GM19452 (cell line): ENCODE measurements around the gene SIRT4.
A peak's percentile ranks its signal among the peaks of the same experiment; 100 is the strongest.

Experiments used
- ATAC-seq: cut with Tn5 transposase; IDR thresholded peaks from one replicate; pipeline ENCODE4 v1.9.1; 2021; ENCODE audit not compliant: unreplicated experiment

Gene SIRT4

DNA sequence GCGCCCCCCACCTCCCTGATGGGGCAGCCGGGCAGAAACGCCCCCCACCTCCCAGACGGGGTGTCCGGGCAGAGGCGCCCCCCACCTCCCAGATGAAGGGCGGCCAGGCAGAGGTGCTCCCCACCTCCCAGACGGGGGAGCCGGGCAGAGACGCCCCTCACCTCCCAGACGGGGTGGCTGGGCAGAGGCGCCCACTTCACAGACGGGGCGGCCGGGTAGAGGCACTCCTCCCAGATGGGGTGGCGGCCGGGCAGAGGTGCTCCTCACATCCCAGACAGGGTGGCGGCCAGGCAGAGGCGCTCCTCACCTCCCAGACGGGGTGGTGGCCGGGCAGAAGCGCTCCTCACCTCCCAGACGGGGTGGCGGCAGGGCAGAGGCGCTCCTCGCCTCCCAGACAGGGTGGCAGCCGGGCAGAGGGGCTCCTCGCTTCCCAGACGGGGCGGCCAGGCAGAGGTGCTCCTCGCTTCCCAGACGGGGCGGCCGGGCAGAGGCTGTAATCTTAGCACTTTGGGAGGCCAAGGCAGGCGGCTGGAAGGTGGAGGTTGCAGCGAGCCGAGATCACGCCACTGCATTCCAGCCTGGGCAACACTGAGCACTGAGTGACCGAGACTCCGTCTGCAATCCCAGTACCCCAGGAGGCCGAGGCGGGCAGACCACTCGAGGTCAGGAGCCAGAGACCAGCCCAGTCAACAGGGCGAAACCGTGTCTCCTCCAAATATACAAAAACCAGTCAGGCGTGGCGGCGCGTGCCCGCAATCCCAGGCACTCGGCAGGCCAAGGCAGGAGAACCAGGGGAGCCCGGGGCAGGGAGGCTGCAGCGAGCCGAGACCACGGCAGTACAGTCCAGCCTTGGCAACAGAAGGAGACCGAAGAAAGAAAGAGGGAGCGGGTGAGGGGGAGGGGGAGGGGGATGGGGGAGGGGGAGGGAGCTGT is 23.7 kb upstream of the SIRT4 start:
- ATAC-seq = no peak

DNA sequence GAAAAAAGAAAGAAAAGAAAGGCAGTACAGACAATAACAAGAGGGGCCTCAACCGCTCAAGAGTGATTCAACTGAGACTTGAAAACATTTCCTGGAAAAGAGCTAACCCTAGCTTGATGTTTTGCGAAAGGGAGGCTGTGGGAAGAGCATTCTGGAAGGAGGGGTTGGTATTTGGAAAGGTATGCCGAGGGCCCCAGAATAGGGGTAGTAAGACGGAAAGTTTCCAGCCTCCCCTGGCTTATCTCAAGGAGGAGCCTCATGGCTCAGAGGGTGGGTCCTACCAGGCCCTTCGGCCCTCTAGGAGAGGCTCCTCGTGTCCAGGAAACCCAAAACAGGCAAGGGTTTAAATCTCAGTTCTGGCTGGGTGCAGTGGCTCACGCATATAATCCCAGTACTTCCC is 18.8 kb upstream of the SIRT4 start:
- no peak for ATAC-seq

DNA sequence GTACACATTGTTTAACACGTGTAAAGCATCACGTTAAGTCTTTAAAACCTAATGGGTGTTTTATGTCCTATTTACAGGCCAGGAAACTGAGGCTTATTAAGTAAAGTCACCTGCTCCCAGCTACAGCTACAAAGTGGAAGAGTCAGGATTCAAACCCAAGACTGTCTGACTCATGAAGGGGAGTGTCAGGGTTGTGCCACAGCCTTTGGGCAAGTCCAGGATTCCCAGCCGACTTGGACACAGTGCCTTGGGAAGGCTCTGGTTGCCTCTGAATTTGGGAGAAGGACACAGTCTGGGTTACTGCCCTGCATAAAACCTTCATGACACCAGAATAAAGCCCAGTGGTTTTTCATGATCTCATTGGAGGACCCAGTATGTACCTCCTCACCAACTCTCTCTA is 17.7 kb upstream of the SIRT4 start:
- no peak for ATAC-seq

DNA sequence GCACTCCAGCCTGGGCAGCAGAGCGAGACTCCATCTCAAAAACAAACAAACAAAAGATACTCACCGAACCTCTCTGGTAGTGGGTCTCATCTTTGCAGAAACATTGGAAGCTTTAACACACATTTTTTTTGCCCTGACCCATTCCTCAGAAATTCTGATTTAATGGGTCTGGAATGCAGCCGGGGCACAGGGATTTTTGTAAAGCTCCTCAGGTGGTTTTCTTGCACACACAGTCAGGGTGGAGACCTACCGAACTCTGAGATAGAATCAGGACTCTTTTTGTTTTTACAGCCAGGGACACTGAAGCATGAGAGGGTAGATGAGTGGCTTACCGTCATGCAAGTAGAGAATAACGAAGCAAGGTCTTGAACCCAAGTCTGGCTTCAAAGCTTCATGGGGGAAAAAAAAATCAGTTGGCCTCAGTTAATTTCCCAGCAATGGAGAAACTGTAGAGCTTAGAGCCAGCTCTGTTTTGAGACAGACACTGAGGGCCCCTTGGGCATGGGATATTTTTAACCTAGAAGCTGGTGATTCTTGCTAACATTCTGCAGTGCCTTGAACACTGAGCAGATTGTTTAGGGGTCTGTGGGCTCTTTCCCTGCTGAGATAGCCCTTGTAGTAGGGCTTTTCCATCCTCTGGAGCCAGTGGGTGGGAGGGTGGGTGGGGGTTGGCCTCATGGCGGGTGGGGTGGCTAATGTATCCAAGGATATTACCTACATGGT is 15.2 kb upstream of the SIRT4 start:
- ATAC-seq = no peak

DNA sequence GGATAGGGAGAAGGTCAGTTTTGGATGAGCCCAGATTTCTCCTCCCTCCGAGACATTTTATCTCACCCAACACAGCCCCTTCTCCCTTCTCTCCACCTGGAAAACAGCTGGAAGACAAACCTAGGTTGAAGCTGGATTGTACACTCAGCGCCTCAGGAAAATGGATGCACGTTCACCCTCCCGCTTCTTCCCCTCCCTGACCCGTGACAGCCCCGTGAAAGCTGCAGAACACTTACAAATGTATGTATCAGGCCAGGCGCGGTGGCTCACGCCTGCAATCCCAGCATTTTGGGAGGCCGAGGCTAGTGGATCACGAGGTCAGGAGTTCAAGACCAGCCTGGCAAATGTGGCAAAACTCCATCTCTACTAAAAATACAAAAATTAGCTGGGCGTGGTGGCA is 14.6 kb upstream of the SIRT4 start:
- ATAC-seq = no peak

DNA sequence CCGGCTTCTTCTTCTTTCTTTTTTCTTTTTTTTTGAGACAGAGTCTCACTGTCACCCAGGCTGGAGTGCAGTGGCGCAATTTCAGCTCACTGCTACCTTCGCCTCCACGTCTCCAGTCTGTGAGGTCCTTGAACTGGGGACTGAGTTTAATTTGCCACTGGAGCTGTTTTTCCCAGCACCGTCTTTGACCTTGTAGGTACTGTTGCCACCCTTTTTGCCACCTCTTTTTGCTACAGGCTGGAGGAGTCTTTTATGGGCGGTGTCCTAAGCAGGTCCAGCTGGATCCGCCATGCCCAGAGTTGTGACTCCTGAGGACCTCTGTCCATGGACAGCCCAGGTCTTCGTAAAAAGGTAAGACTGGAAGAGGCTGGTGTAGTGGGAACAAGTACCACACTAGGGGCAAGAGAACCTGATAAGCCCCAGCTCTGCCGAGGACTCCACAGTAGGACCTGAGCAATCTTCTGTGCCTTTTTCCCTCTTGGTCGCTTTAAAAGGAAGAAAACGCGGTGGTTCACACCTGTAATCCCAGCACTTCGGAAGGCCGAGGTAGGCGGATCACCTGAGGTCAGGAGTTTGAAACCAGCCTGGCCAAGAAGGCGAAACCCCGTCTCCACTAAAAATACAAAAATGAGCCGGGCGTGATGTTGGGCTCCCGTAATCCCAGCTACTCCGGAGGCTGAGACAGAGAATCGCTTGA is 11.4 kb upstream of the SIRT4 start:
- no peak for ATAC-seq

DNA sequence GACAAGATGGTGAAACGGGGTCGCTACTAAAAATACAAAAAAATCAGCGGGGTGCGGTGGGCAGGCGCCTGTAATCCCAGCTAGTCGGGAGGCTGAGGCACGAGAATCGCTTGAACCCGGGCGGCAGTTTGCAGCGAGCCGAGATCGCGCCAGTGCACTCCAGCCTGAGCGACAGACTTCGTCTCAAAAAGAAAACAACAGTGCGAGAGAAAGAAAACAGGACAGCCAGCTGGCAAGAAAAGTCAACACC is 9.8 kb upstream of the SIRT4 start:
- no peak for ATAC-seq

DNA sequence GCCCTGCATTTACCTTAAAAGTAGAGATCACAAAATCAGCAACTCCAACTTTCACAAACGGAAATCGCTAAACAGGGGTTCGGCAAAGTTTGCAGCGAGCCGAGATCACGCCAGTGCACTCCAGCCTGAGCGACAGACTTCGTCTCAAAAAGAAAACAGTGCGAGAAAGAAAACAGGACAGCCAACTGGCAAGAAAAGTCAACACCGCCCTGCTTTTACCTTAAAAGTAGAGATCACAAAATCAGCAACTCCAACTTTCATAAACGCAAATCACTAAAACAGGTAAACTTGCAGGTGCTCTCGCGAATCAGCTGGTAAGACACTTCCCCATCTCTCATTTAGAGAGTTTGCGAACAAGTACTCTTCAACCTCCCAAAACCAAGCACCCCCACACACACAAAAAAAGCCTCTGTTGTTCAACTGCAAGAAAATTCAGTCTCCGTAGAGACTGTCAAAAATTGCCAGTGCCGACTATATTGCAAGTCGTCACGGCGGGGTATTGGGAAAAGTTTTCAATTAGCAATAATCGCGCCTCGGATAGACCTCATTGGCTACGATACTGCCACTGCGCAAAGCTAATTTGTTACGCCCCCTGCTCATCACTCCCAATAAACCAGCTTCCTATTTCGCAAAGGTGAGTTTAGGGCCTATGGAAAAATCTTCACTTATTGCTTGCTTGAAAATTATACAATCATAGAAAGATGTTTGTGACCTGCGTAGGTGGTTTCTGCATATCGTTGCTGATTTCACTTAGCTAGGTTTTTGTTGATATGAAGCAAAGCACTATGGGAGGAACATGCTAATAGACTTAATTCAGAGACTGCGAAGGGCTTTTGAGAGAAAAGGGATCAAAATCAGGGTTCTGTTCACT is 9.2 kb upstream of the SIRT4 start, which contains the start of gene RNU4-1:
TSS of gene RNU4-1 (minus strand) at position 577 of the 871 bp plus-strand sequence.
- ATAC-seq = peak; percentile 46

DNA sequence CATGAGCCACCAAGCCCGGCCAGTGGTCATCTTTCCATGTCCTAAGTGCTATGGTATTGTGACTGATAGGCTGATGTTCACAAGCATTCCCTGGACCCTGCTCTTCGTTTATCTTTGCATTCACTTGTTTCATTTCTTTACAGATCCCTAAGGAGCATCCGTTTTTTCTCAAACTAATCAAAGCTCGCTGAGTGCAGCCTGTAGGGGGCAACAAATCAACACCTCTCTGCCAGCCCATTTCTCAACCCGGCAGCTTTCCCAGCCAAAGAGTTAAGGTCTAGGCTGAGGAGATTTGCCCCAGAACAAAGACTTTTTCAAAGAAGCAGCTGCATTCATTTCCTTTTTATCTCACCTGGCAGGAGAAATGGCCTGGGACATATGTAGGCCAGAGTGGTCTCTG is 12.1 kb downstream of the SIRT4 start:
- no peak for ATAC-seq

DNA sequence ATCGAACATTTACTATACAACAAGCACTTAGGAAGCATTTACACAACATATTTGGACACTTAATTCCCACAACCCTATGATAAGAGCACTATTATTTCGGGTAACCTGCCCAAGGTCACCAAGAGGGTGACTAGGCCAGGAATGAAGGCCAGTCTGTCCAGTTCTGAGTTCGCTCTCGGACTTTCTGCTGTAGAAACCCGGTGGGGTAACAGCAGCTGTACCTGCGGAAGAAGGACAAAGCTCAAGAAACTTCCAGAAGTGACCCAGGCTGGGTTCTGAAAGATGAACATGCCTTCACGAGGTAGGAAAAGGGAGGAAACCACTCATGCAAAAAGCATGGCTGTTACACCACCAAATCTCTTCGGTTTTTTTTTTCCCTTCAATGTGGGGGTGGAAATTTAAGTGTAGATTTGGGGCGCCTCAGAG is 14.7 kb downstream of the SIRT4 start:
- ATAC-seq = no peak

DNA sequence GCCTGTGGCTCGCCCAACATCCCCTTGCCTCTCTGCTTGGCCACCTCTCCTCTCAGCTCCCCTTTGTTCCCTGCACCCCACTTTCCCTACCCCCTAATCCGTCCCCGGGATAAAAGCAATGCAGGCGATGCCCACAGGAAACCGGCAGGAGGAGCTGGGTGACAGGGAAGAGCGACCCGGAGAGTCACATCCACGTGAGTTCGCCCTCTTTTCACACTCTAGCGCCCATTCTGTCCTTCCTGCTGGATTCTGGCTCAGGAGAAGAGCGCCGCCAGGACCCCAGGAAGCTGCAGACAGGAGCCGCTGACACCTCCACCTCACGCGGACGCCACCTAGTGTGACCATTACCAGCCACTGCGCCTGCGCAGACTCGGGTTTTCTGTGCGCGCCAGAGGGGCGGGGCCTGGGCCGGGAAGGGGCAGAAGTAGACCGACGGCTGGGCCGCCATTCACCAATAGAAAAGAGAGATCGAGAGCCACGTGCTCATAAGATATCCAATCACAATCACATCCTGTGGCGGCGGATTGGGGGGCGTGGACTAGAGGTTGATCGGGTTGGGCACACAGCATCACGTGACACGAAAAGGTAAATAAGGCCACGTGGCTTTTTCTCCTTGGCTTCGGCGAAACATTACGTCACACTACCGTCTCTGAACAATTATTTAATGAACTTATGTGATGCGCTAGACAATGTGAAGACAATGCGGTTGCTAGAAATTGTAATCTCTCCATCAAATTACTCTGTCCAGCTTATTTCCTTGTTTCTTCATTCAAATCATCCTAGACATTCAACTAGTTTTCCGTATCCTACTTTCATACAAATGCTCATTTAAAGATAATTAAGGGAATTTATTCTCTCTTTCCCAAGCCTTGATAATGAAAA is 15.3 kb downstream of the SIRT4 start:
- peak; percentile 98 for ATAC-seq

DNA sequence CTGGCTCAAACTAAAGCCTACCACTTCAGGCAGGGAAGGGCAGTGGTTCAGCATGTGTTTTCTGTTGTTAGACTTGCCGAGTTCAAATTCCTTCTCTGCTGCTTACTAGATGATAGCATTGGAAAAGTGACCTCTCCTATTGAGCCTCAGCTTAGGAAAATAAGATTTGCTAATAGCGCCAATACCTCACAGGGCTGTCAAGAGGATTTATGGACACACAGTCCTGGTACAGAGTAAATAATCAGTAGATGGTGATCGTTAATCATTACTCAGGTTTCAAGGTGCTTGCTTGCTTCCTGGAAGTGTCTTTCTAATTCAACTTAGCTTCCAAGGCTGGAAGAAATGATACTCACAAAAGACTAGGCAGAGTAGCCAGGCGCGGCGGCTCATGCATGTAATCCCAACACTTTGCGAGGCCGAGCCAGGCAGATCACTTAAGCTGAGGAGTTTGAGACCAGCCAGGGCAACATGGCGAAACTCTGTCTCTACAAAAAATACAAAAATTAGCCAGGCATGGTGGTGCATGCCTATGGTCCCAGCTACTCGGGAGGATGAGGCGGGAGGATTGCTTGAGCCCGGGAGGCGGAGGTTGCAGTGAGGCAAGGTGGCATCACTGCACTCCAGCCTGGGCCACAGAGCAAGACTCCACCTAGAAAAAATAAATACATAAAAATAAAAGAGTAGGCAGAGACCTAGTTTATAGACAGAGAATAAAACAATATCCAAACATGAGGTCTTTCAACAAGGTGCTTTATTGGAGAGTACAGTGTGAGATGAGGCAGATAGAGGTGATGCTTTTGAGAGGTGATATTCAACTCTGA is 19.5 kb downstream of the SIRT4 start:
- ATAC-seq = no peak

DNA sequence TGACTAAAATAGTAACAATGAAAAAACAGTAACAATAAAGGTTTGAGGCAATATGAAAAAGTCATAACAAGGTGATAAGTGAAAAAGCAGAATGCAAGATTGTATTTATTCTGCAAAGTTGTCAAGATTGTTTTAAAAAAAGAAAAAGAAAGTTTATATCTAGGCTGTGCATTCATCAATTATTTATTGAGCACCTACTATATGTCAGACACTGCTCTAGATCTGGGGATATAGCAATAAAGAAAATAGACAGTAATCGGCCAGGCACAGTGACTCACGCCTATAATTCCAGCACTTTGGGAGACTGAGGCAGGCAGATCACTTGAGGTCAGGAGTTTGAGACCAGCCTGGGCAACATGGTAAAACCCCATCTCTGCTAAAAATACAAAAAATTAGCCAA is 21.7 kb downstream of the SIRT4 start:
- no peak for ATAC-seq

DNA sequence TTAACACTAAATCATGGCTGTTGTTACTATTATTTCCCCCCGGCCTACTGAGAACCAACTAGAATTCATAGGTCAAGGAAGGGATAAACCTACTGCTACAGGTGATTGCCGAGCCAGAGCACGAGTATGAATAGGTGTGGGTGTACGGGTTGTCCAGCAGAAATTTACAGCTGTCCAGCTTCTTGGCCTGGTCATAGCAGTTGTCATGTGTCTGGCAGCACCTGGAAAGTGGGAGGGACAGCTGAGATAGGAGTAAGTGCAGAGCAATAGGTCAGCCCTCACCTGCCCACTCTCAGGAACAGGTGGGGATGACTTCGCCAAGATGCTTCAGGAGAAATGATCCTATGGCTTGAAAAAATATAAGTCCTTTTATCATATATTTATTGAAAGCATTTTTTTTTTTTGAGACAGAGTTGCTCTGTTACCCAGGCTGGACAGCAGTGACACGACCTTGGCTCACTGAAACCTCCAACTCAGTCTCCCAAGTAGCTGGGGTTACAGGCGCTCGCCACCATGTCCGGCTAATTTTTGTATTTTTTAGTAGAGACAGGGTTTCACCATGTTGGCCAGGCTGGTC is 22.8 kb downstream of the SIRT4 start:
- ATAC-seq = no peak

DNA sequence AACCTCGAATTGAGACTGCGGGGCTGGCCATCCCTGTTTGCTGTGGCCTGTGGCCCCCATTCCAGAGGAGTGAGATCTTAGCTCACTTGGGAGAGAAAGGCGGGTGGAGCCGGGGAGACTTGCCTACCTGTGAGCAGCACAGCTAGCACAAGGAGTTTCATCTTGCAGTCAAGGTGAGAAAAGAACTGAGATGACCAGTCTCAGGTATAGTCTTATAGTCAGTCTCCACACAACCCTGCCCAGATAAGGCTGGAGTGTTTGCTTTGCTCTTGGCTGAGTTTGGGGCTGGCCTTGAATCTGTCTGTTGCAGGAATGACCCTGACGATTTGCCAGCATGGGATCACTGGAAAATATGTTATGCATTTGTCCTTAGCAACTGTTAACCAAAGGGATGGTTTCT is 25.5 kb downstream of the SIRT4 start, which contains the start of gene PLA2G1B:
TSS of gene PLA2G1B (minus strand) at position 187 of the 400 bp plus-strand sequence. CDS start at position 161, 26 bp downstream.
- no peak for ATAC-seq

DNA sequence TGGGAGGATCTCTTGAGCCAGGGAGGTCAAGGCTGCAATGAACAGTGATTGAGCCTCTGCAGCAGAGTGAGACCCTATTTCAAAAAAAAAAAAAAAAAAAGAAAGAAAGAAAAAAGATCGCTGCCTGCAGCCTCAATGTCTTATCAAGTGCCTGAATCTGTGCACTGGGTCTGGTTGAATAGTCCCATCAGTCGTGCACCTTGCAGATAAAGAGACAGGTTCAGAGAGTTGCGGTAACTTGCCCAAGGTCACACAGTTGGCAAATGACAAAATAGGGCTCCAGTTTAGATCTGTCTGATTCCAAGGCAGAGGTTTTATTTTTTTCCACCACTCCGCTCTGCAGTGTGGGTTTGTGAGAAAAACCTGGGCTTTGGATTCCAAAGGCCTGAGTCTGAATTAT is 26.1 kb downstream of the SIRT4 start:
- no peak for ATAC-seq

DNA sequence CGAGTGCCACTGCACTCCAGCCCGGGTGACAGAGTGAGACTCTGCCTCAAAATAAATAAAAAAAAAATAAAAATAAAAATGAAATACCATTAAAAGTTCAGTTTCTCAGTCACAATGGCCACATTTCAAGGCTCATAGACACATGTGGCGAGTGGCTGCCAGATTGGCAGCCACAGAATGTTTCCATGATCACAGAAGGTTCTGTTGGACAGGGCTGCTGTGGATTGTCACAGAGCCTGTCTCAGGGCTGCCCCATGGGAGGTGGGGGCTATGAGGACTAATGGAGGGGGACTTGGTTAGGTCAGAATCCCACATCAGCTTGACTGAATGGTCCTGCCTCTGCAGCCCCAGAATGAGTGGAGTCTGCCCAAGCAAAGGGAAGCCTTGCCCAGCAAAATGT is 29.3 kb downstream of the SIRT4 start:
- ATAC-seq = no peak

DNA sequence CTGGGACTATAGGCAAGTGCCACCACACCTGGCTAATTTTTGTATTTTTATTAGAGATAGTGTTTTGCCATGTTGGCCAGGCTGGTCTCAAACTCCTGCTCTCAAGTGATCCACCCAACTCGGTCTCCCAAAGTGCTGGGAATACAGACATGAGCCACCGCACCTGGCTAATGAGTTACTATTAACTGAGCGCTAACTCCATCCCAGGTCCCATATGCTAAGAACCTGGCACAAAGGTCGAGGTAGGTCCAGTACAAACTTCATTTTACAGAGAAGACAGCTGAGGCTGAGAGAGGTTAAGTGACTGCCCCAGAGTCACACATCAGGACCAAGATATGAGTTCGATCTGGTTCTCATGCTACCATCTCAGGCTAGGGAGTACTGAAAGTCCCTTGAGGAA is 29.9 kb downstream of the SIRT4 start:
- no peak for ATAC-seq

DNA sequence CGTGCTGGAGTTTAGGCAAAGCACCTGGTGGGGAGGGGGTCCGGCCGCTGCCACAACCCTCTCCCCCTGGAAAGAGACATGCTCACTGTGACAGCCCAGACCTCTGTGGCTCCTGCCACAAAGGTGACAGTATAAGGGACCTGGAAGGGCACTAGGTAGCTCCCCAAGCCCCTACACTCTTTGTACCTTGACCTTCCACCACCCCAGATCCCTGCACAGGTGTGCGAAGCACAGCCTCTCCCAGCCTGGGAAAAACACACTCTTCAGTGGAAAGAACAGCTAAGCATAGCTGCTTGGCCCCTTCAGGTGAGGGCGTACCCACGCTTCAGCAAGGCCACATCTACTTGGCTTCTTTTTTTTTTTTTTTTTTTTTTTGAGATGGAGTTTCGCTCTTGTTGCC is 30.4 kb downstream of the SIRT4 start:
- no peak for ATAC-seq
